D721Med (cell line): ENCODE data around the gene TBPL2.

Experiments used
- DNase-seq: peaks from one replicate; pipeline ENCODE4 v3.0.0; 2011; ENCODE audit warnings: low spot score; ENCODE audit not compliant: insufficient read length
- FAIRE-seq: peaks from 2 replicates; lab custom pipeline; 2011; peaks lifted over from hg19 to GRCh38; lab: Jason Lieb, UNC
- CTCF ChIP-seq: IDR thresholded peaks from 2 replicates; pipeline ENCODE4 v1.5.1; 2012; ENCODE audit warnings: mild to moderate bottlenecking, control low read depth; ENCODE audit not compliant: insufficient read depth; ENCODE audit errors: missing control alignments

Gene TBPL2

GRCh38 chr14:55419663-55420062, 20.8 kb downstream of the TBPL2 start:
- FAIRE-seq (no peak), DNase-seq (no peak)
- no peak for TF ChIP-seq CTCF

GRCh38 chr14:55418411-55418810, 22.0 kb downstream of the TBPL2 start:
- no peak for TF ChIP-seq CTCF
- FAIRE-seq (no peak), DNase-seq (no peak)

- FAIRE-seq: no peak
- DNase-seq: no peak
- no peak for TF ChIP-seq CTCF
These were observed 22.5 kb downstream of the TBPL2 start for GRCh38 chr14:55417955-55418354.

GRCh38 chr14:55416866-55417265, 23.6 kb downstream of the TBPL2 start:
- FAIRE-seq: peak; percentile 38
- TF ChIP-seq CTCF: peak; percentile 17
- no peak for DNase-seq

- FAIRE-seq (no peak), DNase-seq (no peak)
- no peak for TF ChIP-seq CTCF
These were observed 25.9 kb downstream of the TBPL2 start for GRCh38 chr14:55414551-55414950.

GRCh38 chr14:55412676-55413075, 27.7 kb downstream of the TBPL2 start:
- no peak for TF ChIP-seq CTCF
- peak; percentile 29 for FAIRE-seq
- DNase-seq: no peak

- FAIRE-seq (no peak), DNase-seq (peak; percentile 65)
- no peak for TF ChIP-seq CTCF
These were observed 28.7 kb downstream of the TBPL2 start, which contains the start of gene ATG14 for GRCh38 chr14:55411426-55412389. Gene ATG14 (minus strand): TSS chr14:55411830. CDS start chr14:55411822, 8 bp downstream.
